ENCODE results near the gene SCUBE1.

DNA sequence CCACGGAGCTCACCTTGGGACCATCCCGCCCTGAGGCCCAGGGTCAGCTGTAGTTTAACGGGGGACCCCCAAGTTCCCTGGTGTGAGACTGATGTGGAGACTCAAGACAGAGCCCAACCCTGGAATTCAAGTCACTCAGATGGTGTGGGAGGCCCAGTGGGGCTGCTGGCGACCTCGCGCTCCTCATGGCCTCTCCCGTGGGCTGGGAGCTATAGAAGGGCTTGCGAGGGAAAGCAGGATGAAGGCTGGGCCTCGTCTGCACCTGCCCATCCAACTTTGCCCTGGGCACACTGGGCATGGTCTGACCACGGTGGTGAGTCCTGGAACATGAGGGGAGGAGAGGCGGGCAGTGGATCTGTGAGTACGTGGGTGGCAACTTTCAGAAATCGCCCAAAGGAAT is 142.6 kb downstream of the SCUBE1 start:
- no peak for TF ChIP-seq RFX5 (IDR thresholded peaks at IDR 0.05; ENCODE audit: low read length)
- TF ChIP-seq, protein P1, sequence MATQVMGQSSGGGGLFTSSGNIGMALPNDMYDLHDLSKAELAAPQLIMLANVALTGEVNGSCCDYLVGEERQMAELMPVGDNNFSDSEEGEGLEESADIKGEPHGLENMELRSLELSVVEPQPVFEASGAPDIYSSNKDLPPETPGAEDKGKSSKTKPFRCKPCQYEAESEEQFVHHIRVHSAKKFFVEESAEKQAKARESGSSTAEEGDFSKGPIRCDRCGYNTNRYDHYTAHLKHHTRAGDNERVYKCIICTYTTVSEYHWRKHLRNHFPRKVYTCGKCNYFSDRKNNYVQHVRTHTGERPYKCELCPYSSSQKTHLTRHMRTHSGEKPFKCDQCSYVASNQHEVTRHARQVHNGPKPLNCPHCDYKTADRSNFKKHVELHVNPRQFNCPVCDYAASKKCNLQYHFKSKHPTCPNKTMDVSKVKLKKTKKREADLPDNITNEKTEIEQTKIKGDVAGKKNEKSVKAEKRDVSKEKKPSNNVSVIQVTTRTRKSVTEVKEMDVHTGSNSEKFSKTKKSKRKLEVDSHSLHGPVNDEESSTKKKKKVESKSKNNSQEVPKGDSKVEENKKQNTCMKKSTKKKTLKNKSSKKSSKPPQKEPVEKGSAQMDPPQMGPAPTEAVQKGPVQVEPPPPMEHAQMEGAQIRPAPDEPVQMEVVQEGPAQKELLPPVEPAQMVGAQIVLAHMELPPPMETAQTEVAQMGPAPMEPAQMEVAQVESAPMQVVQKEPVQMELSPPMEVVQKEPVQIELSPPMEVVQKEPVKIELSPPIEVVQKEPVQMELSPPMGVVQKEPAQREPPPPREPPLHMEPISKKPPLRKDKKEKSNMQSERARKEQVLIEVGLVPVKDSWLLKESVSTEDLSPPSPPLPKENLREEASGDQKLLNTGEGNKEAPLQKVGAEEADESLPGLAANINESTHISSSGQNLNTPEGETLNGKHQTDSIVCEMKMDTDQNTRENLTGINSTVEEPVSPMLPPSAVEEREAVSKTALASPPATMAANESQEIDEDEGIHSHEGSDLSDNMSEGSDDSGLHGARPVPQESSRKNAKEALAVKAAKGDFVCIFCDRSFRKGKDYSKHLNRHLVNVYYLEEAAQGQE (IDR thresholded peaks at IDR 0.05; ENCODE audit: low read depth, low read length): no peak
- no peak for TF ChIP-seq POLR2AphosphoS5 (IDR thresholded peaks at IDR 0.05; ENCODE audit: low read depth, low read length)

Data from SK-N-SH (cell line).